Lower lobe of right lung (tissue), 2 donors: ENCODE results near the gene BCKDK. TPM values are rescaled to one million over a fixed set of nuclear protein-coding genes. Genes with fewer than 3 reads are reported as not detected.

ENCODE experiments used
- ATAC-seq, 2 donors: fragments of 200-7000 bp; cut with Tn5 transposase; one replicate each; pipeline ENCODE4 v1.9.1; 2020 to 2022; ENCODE audit warnings: mild to moderate bottlenecking in 2 of 2, moderate library complexity in 2 of 2
- DNase-seq: peaks from one replicate; pipeline ENCODE4 v3.0.0-alpha.2; 2020
- H3K27ac ChIP-seq: fragments of 200-600 bp; one replicate; pipeline ENCODE4 v1.8.0; 2022
- H3K27me3 ChIP-seq: fragments of 200-600 bp; one replicate; pipeline ENCODE4 v1.8.0; 2022; ENCODE audit warnings: low read depth
- H3K36me3 ChIP-seq: fragments of 200-600 bp; one replicate; pipeline ENCODE4 v1.8.0; 2022; ENCODE audit warnings: mild to moderate bottlenecking
- H3K4me1 ChIP-seq: fragments of 200-600 bp; one replicate; pipeline ENCODE4 v1.8.0; 2022
- H3K4me3 ChIP-seq: fragments of 200-600 bp; one replicate; pipeline ENCODE4 v1.8.0; 2022; ENCODE audit warnings: mild to moderate bottlenecking
- H3K9me3 ChIP-seq: fragments of 200-600 bp; one replicate; pipeline ENCODE4 v1.8.0; 2022
- CTCF ChIP-seq: fragments of 200-600 bp; IDR thresholded peaks from one replicate; pipeline ENCODE4 v1.8.0; 2022; ENCODE audit warnings: antibody characterized with exemption, mild to moderate bottlenecking
- intact Hi-C: fragments of 100-400 bp; cut with DNase I; formaldehyde crosslinking; loops from one replicate; pipeline ENCODE4 v1.11.0; 2022
- total RNA-seq: library from RNA; stranded (reverse); fragmentation: NEBNext Ultra II Directional; extraction: Animal tissue kit (Norgen Biotek cat#: 25700); gene quantifications from one replicate; pipeline ENCODE4 v1.2.1, GENCODE V29; 2021
- donor health status: DM: no; HTN: yes; CAD: no; lungs with severe emphysema.

Gene BCKDK
- total RNA-seq, 1 donor from 2014 or later, result 37.6 TPM

GRCh38 chr16:31084584-31085302 is 23.4 kb upstream of the BCKDK start:
- H3K4me3 ChIP-seq, result no peak overlapping the region
- no peak overlapping the region for H3K27ac ChIP-seq
- no peaks in the 10 kb centered on the region for H3K9me3 ChIP-seq
- H3K27me3 ChIP-seq, result no peaks in the 10 kb centered on the region
- ATAC-seq (no peak), DNase-seq (no peak)
- intact Hi-C loops, result no loop called here
- peaks cover 71% of the 10 kb centered on the region for H3K36me3 ChIP-seq
- no peaks in the 10 kb centered on the region for H3K4me1 ChIP-seq
- TF ChIP-seq CTCF, result no peak

GRCh38 chr16:31085411-31085810 is 22.8 kb upstream of the BCKDK start:
- Histone ChIP-seq H3K9me3 (no peaks in the 10 kb centered on the region), H3K27me3 (no peaks in the 10 kb centered on the region), H3K4me3 (no peak overlapping the region), H3K27ac (no peak overlapping the region), H3K4me1 (no peaks in the 10 kb centered on the region), H3K36me3 (peaks cover 66% of the 10 kb centered on the region)
- intact Hi-C loops, result no loop called here
- DNase-seq (no peak), ATAC-seq (no peak)
- TF ChIP-seq CTCF, result no peak

- H3K4me1 ChIP-seq, result no peaks in the 10 kb centered on the region
- no peak for ATAC-seq
- no peaks in the 10 kb centered on the region for H3K27me3 ChIP-seq
- TF ChIP-seq CTCF, result no peak
- no peak overlapping the region for H3K4me3 ChIP-seq
- intact Hi-C loops, result no loop called here
- H3K27ac ChIP-seq, result no peak overlapping the region
- H3K9me3 ChIP-seq, result no peaks in the 10 kb centered on the region
- DNase-seq, result no peak
- peaks cover 66% of the 10 kb centered on the region for H3K36me3 ChIP-seq
These were observed 22.1 kb upstream of the BCKDK start for GRCh38 chr16:31085873-31086628.

- H3K4me3 ChIP-seq, result no peak overlapping the region
- no peak for ATAC-seq
- intact Hi-C loops, result no loop called here
- TF ChIP-seq CTCF, result no peak
- no peak overlapping the region for H3K27ac ChIP-seq
- H3K36me3 ChIP-seq, result peaks cover 66% of the 10 kb centered on the region
- no peaks in the 10 kb centered on the region for H3K4me1 ChIP-seq
- DNase-seq, result no peak
- no peaks in the 10 kb centered on the region for H3K9me3 ChIP-seq
- H3K27me3 ChIP-seq, result no peaks in the 10 kb centered on the region
These were observed 21.6 kb upstream of the BCKDK start for GRCh38 chr16:31086629-31086906.

- DNase-seq, result no peak
- Histone ChIP-seq H3K36me3 (peaks cover 66% of the 10 kb centered on the region), H3K4me1 (no peaks in the 10 kb centered on the region), H3K9me3 (no peaks in the 10 kb centered on the region), H3K4me3 (no peak overlapping the region), H3K27ac (no peak overlapping the region), H3K27me3 (no peaks in the 10 kb centered on the region)
- intact Hi-C loops, result no loop called here
- no peak for TF ChIP-seq CTCF
- no peak for ATAC-seq
These were observed 20.7 kb upstream of the BCKDK start for GRCh38 chr16:31087481-31087880.
